CD4-positive, alpha-beta T cell (primary cell): ENCODE results near the gene NTHL1. TPM values are rescaled to one million over a fixed set of nuclear protein-coding genes. Genes with fewer than 3 reads are reported as not detected.

Source experiments
- ATAC-seq: fragments of 200-7000 bp; cut with Tn5 transposase; one replicate; pipeline ENCODE4 v1.10.0; 2022; ENCODE audit warnings: mild to moderate bottlenecking; ENCODE audit not compliant: poor library complexity
- CTCF ChIA-PET: fragments of 350-600 bp; sonication (Branson Sonifier 250); formaldehyde crosslinking; loops from one replicate; lab custom pipeline; 2021; ENCODE audit warnings: antibody characterized with exemption, inconsistent platforms; lab: Charles Lee
- POLR2A ChIA-PET: fragments of 350-600 bp; sonication (Branson Sonifier 250); formaldehyde crosslinking; loops from one replicate; lab custom pipeline; 2021; ENCODE audit warnings: antibody characterized with exemption, inconsistent platforms; lab: Charles Lee
- DNase-seq, 14 experiments: peaks; one replicate each; pipeline ENCODE4 v3.0.0-alpha.2; 2013 to 2020; ENCODE audit warnings: mixed read lengths in 2 of 14
- H3K27ac ChIP-seq, 2 donors: one replicate each; pipeline versions ENCODE4 v1.5.1 to v1.7.0; 2013; ENCODE audit warnings: low read length in 2 of 2, low read depth in 1 of 2, mild to moderate bottlenecking in 1 of 2
- H3K27me3 ChIP-seq, 2 experiments: 1 replicate in 1 of 2; 2 replicates in 1 of 2; pipeline versions ENCODE4 v1.6.1 to v1.7.0; 2013; ENCODE audit warnings: low read length in 2 of 2, control low read depth in 1 of 2, mild to moderate bottlenecking in 1 of 2, moderate library complexity in 1 of 2; ENCODE audit not compliant: insufficient read depth in 2 of 2, control insufficient read depth in 1 of 2
- H3K36me3 ChIP-seq: one replicate; pipeline ENCODE4 v1.6.1; 2013; ENCODE audit warnings: low read length, control low read depth; ENCODE audit not compliant: insufficient read depth
- H3K4me1 ChIP-seq: one replicate; pipeline ENCODE4 v1.6.1; 2013; ENCODE audit warnings: low read length, control low read depth; ENCODE audit not compliant: insufficient read depth
- H3K4me3 ChIP-seq: one replicate; pipeline ENCODE4 v1.5.1; 2013; ENCODE audit warnings: mild to moderate bottlenecking, low read length, moderate library complexity
- H3K9me3 ChIP-seq, 2 experiments: 1 replicate in 1 of 2; 2 replicates in 1 of 2; pipeline versions ENCODE4 v1.6.1 to v1.7.0; 2013; ENCODE audit warnings: low read length in 2 of 2, mild to moderate bottlenecking in 2 of 2, control low read depth in 1 of 2, moderate library complexity in 1 of 2; ENCODE audit not compliant: control insufficient read depth in 1 of 2, insufficient read depth in 1 of 2
- H3K27ac Mint-ChIP-seq: one replicate; pipeline ENCODE4 v1.8.0; 2020; ENCODE audit warnings: mixed read lengths
- H3K27me3 Mint-ChIP-seq: one replicate; pipeline ENCODE4 v1.8.0; 2021; ENCODE audit warnings: mixed read lengths
- H3K36me3 Mint-ChIP-seq: one replicate; pipeline ENCODE4 v1.8.0; 2021; ENCODE audit warnings: low read depth, mixed read lengths
- H3K4me1 Mint-ChIP-seq: one replicate; pipeline ENCODE4 v1.8.0; 2021; ENCODE audit warnings: low read depth, mixed read lengths
- H3K4me3 Mint-ChIP-seq: one replicate; pipeline ENCODE4 v1.8.0; 2020; ENCODE audit warnings: mild to moderate bottlenecking, mixed read lengths
- H3K9me3 Mint-ChIP-seq: one replicate; pipeline ENCODE4 v1.8.0; 2020; ENCODE audit warnings: mixed read lengths
- CTCF ChIP-seq: fragments of 200-600 bp; IDR thresholded peaks from one replicate; pipeline ENCODE4 v1.8.0; 2022; ENCODE audit warnings: antibody characterized with exemption, mild to moderate bottlenecking
- intact Hi-C, 2 experiments: fragments of 100-400 bp; cut with DNase I in 1 of 2; cut with micrococcal nuclease in 1 of 2; formaldehyde crosslinking; loops; one replicate each; pipeline versions ENCODE4 v1.15.1 to v1.9.0; 2023 to 2025; cut with DNase I, micrococcal nuclease
- total RNA-seq, 174 experiments: library from RNA in 2 of 174; stranded (reverse) in 2 of 174; gene quantifications; one replicate each; pipeline ENCODE4 v1.2.3 and lab custom pipeline; 2021 to 2026

The NTHL1 gene
- total RNA-seq, 2 experiments from 2014 or later: 2.7 to 2.9 TPM

GRCh38 chr16:1998360-1998835 lies 49.2 kb downstream of the NTHL1 start:
- H3K4me3 ChIP-seq: no peak overlapping the region
- H3K4me1 Mint-ChIP-seq: peaks cover 6% of the 10 kb centered on the region
- H3K4me1 ChIP-seq: peaks cover 3% of the 10 kb centered on the region
- intact Hi-C loops: no loop called here
- no peak overlapping the region for H3K4me3 Mint-ChIP-seq
- no peak for TF ChIP-seq CTCF
- no peaks in the 10 kb centered on the region for H3K27me3 Mint-ChIP-seq
- ATAC-seq: no peak
- H3K36me3 ChIP-seq: peaks cover 58% of the 10 kb centered on the region
- peaks cover 38% of the 10 kb centered on the region for H3K36me3 Mint-ChIP-seq
- DNase-seq: no peak
- CTCF ChIA-PET: no interaction called here
- POLR2A ChIA-PET: no interaction called here
- no peak overlapping the region for H3K27ac ChIP-seq
- H3K27me3 ChIP-seq: no peaks in the 10 kb centered on the region
- H3K9me3 ChIP-seq: no peaks in the 10 kb centered on the region
- no peaks in the 10 kb centered on the region for H3K9me3 Mint-ChIP-seq
- H3K27ac Mint-ChIP-seq: no peak overlapping the region

GRCh38 chr16:1997494-1998359 lies 49.9 kb downstream of the NTHL1 start:
- no peak overlapping the region for H3K4me3 Mint-ChIP-seq
- no peak for TF ChIP-seq CTCF
- Histone ChIP-seq H3K36me3 (peaks cover 51% of the 10 kb centered on the region), H3K27me3 (no peaks in the 10 kb centered on the region), H3K4me1 (no peaks in the 10 kb centered on the region), H3K27ac (no peak overlapping the region), H3K4me3 (no peak overlapping the region), H3K9me3 (peaks cover 0 to 6% of the 10 kb centered on the region in 2 experiments)
- H3K27ac Mint-ChIP-seq: no peak overlapping the region
- no peaks in the 10 kb centered on the region for H3K9me3 Mint-ChIP-seq
- H3K27me3 Mint-ChIP-seq: no peaks in the 10 kb centered on the region
- intact Hi-C loops: no loop called here
- peaks cover 38% of the 10 kb centered on the region for H3K36me3 Mint-ChIP-seq
- DNase-seq (no peak), ATAC-seq (no peak)
- peaks cover 6% of the 10 kb centered on the region for H3K4me1 Mint-ChIP-seq
- ChIA-PET CTCF (no interaction called here), POLR2A (interaction anchor here (0.7 to 1.7 kb wide), 3 partner anchors 14 to 158 kb away, joined by 3 to 4 read pairs (median 4); partner anchors contain the start of genes GFER, RPS2 and TRAF7)

- Histone ChIP-seq H3K4me1 (peaks cover 26% of the 10 kb centered on the region), H3K36me3 (peaks cover 14% of the 10 kb centered on the region), H3K9me3 (peaks cover 0 to 18% of the 10 kb centered on the region in 2 experiments), H3K27ac (peak overlapping the region in 1 of 2 donors; percentile 44), H3K4me3 (no peak overlapping the region), H3K27me3 (peaks cover 13 to 15% of the 10 kb centered on the region in 2 experiments)
- intact Hi-C loops: loop anchor here in 1 of 2 experiments (5.0 kb wide), 1 partner anchor 51 kb away; the partner anchor contains the start of gene MSRB1
- peak overlapping the region; percentile 78 for H3K27ac Mint-ChIP-seq
- ChIA-PET POLR2A (interaction anchor here (0.6 to 5.1 kb wide), 7 partner anchors 10 to 161 kb away, joined by 3 to 55 read pairs (median 5); partner anchors contain the start of genes GFER, NOXO1, RPS2 and TBL3), CTCF (interaction anchor here (1.0 to 2.5 kb wide), 2 partner anchors 10 to 23 kb away, joined by 6 to 7 read pairs; no protein-coding TSS in a partner anchor)
- peaks cover 23% of the 10 kb centered on the region for H3K4me1 Mint-ChIP-seq
- DNase-seq (peak in 2 of 14 experiments; percentile 58 to 63), ATAC-seq (no peak)
- peaks cover 12% of the 10 kb centered on the region for H3K27me3 Mint-ChIP-seq
- no peak for TF ChIP-seq CTCF
- H3K36me3 Mint-ChIP-seq: peaks cover 13% of the 10 kb centered on the region
- peak overlapping the region; percentile 82 for H3K4me3 Mint-ChIP-seq
- no peaks in the 10 kb centered on the region for H3K9me3 Mint-ChIP-seq
Observed at GRCh38 chr16:1993731-1994131, 53.9 kb downstream of the NTHL1 start.
